Brain microvascular endothelial cell (primary cell): ENCODE results near the gene IFT172.

Experiments
- DNase-seq: peaks from one replicate; pipeline ENCODE4 v3.0.0-alpha.2; 2020
- H3K27ac ChIP-seq: fragments of 250-450 bp; sonication (Bioruptor Pico); 2 replicates; pipeline ENCODE4 v1.5.1; 2020; ENCODE audit warnings: mild to moderate bottlenecking, moderate library complexity
- H3K27me3 ChIP-seq: fragments of 250-450 bp; sonication (Bioruptor Pico); replicated peaks from 2 replicates; pipeline ENCODE4 v1.5.1; 2020; ENCODE audit warnings: mild to moderate bottlenecking
- H3K36me3 ChIP-seq: fragments of 250-450 bp; sonication (Bioruptor Pico); replicated peaks from 2 replicates; pipeline ENCODE4 v1.5.1; 2020; ENCODE audit warnings: mild to moderate bottlenecking
- H3K4me3 ChIP-seq: 2 replicates; pipeline ENCODE4 v1.5.1; 2011; ENCODE audit warnings: low read depth, mild to moderate bottlenecking, control low read depth, low read length, moderate library complexity
- CTCF ChIP-seq: IDR thresholded peaks from 2 replicates; pipeline ENCODE4 v1.5.1; 2011; ENCODE audit warnings: low read depth, mild to moderate bottlenecking, moderate library complexity, low read length, control low read depth, inconsistent platforms; ENCODE audit errors: missing control alignments
- in situ Hi-C: cut with HindIII; loops from 2 replicates; pipeline ENCODE4 v1.10.0; 2017; ENCODE audit warnings: low sequenced_read_pairs, low pct_ligation_motif_present

The IFT172 gene

GRCh38 chr2:27407798-27408491, 81.6 kb downstream of the IFT172 start:
- peak; percentile 70 for TF ChIP-seq CTCF
- Histone ChIP-seq H3K4me3 (peak overlapping the region; percentile 87), H3K27me3 (no peaks in the 10 kb centered on the region), H3K27ac (no peak overlapping the region), H3K36me3 (peaks cover 5% of the 10 kb centered on the region)
- DNase-seq: no peak
- in situ Hi-C loops: no loop called here

- Histone ChIP-seq H3K27me3 (no peaks in the 10 kb centered on the region), H3K4me3 (no peak overlapping the region), H3K36me3 (peaks cover 5% of the 10 kb centered on the region), H3K27ac (no peak overlapping the region)
- no peak for DNase-seq
- in situ Hi-C loops: no loop called here
- no peak for TF ChIP-seq CTCF
Measured at GRCh38 chr2:27400348-27401135, 89.0 kb downstream of the IFT172 start.

- DNase-seq: no peak
- no peaks in the 10 kb centered on the region for H3K27me3 ChIP-seq
- no peak overlapping the region for H3K4me3 ChIP-seq
- in situ Hi-C loops: no loop called here
- TF ChIP-seq CTCF: no peak
- H3K27ac ChIP-seq: no peak overlapping the region
- no peaks in the 10 kb centered on the region for H3K36me3 ChIP-seq
Measured at GRCh38 chr2:27398962-27399361, 90.6 kb downstream of the IFT172 start.
